Mononuclear cell (primary cell): Measurements from ENCODE around the gene ACSL1. TPM values are rescaled to one million over a fixed set of nuclear protein-coding genes. Genes with fewer than 3 reads are reported as not detected.

Experiments
- H3K27me3 ChIP-seq: 2 replicates; pipeline ENCODE4 v1.6.0; 2011; ENCODE audit warnings: low read length, control low read depth; ENCODE audit not compliant: insufficient read depth
- H3K4me1 ChIP-seq: 2 replicates; pipeline ENCODE4 v1.5.1; 2011; ENCODE audit warnings: mild to moderate bottlenecking, low read length, control low read depth; ENCODE audit not compliant: insufficient read depth
- H3K4me3 ChIP-seq: 2 replicates; pipeline ENCODE4 v1.5.1; 2011; ENCODE audit warnings: mild to moderate bottlenecking, low read length, moderate library complexity
- H3K9me3 ChIP-seq: 2 replicates; pipeline ENCODE4 v1.5.1; 2011; ENCODE audit warnings: low read depth, mild to moderate bottlenecking, control low read depth, low read length
- total RNA-seq: library from RNA; depleted of rRNA; stranded (reverse); fragments of >200 nt; gene quantifications from one replicate; pipeline ENCODE4 v1.2.3, GENCODE V29; 2012

The ACSL1 gene
- total RNA-seq, 1 donor = 110 TPM

- Histone ChIP-seq H3K4me1 (peaks cover 5% of the 10 kb centered on the region), H3K27me3 (no peaks in the 10 kb centered on the region), H3K9me3 (no peaks in the 10 kb centered on the region)
These were observed 98.3 kb downstream of the ACSL1 start for GRCh38 chr4:184727430-184727829.

GRCh38 chr4:184722798-184723197, 103.0 kb downstream of the ACSL1 start:
- Histone ChIP-seq H3K9me3 (peaks cover 9% of the 10 kb centered on the region), H3K4me3 (no peak overlapping the region), H3K4me1 (peaks cover 3% of the 10 kb centered on the region), H3K27me3 (no peaks in the 10 kb centered on the region)

More at GRCh38 chr4:184727430-184727829, 98.3 kb downstream of the ACSL1 start:
- H3K4me3 ChIP-seq = no peak overlapping the region

GRCh38 chr4:184721254-184721653, 104.5 kb downstream of the ACSL1 start:
- Histone ChIP-seq H3K9me3 (peaks cover 9% of the 10 kb centered on the region), H3K4me3 (no peak overlapping the region), H3K4me1 (no peaks in the 10 kb centered on the region), H3K27me3 (no peaks in the 10 kb centered on the region)

- no peaks in the 10 kb centered on the region for H3K4me1 ChIP-seq
- H3K27me3 ChIP-seq = no peaks in the 10 kb centered on the region
- peaks cover 9% of the 10 kb centered on the region for H3K9me3 ChIP-seq
- no peak overlapping the region for H3K4me3 ChIP-seq
These were observed 106.4 kb downstream of the ACSL1 start for GRCh38 chr4:184719407-184719806.

GRCh38 chr4:184715526-184715925, 110.2 kb downstream of the ACSL1 start:
- no peaks in the 10 kb centered on the region for H3K27me3 ChIP-seq
- no peaks in the 10 kb centered on the region for H3K4me1 ChIP-seq
- H3K9me3 ChIP-seq = no peaks in the 10 kb centered on the region
- H3K4me3 ChIP-seq = no peak overlapping the region

- H3K9me3 ChIP-seq = no peaks in the 10 kb centered on the region
- no peaks in the 10 kb centered on the region for H3K27me3 ChIP-seq
- no peak overlapping the region for H3K4me3 ChIP-seq
- H3K4me1 ChIP-seq = no peaks in the 10 kb centered on the region
These were observed 111.9 kb downstream of the ACSL1 start for GRCh38 chr4:184713887-184714286.

- H3K9me3 ChIP-seq = no peaks in the 10 kb centered on the region
- H3K4me3 ChIP-seq = no peak overlapping the region
- no peaks in the 10 kb centered on the region for H3K4me1 ChIP-seq
- H3K27me3 ChIP-seq = no peaks in the 10 kb centered on the region
These were observed 113.4 kb downstream of the ACSL1 start for GRCh38 chr4:184712322-184712721.

- Histone ChIP-seq H3K4me1 (no peaks in the 10 kb centered on the region), H3K4me3 (no peak overlapping the region), H3K9me3 (no peaks in the 10 kb centered on the region), H3K27me3 (no peaks in the 10 kb centered on the region)
These were observed 119.3 kb downstream of the ACSL1 start for GRCh38 chr4:184706453-184706852.

GRCh38 chr4:184705692-184706091, 120.1 kb downstream of the ACSL1 start:
- no peak overlapping the region for H3K4me3 ChIP-seq
- H3K27me3 ChIP-seq = no peaks in the 10 kb centered on the region
- no peaks in the 10 kb centered on the region for H3K9me3 ChIP-seq
- no peaks in the 10 kb centered on the region for H3K4me1 ChIP-seq

Other genes with a start within 250 kb of the ACSL1 start
- gene CASP3, start 176.5 kb downstream of the ACSL1 start, total RNA-seq = 23.0 TPM
- 8.5 TPM for gene PRIMPOL, start 176.2 kb downstream of the ACSL1 start, total RNA-seq
- gene CENPU, start 91.9 kb downstream of the ACSL1 start, total RNA-seq = 4.6 TPM
- not detected for gene HELT, start 192.5 kb upstream of the ACSL1 start, total RNA-seq